ENCODE data around the gene RHBDF1. TPM values are rescaled to one million over a fixed set of nuclear protein-coding genes. Genes with fewer than 3 reads are reported as not detected.

The RHBDF1 gene
- total RNA-seq, 1 donor from 2014 or later = 46.5 TPM

DNA sequence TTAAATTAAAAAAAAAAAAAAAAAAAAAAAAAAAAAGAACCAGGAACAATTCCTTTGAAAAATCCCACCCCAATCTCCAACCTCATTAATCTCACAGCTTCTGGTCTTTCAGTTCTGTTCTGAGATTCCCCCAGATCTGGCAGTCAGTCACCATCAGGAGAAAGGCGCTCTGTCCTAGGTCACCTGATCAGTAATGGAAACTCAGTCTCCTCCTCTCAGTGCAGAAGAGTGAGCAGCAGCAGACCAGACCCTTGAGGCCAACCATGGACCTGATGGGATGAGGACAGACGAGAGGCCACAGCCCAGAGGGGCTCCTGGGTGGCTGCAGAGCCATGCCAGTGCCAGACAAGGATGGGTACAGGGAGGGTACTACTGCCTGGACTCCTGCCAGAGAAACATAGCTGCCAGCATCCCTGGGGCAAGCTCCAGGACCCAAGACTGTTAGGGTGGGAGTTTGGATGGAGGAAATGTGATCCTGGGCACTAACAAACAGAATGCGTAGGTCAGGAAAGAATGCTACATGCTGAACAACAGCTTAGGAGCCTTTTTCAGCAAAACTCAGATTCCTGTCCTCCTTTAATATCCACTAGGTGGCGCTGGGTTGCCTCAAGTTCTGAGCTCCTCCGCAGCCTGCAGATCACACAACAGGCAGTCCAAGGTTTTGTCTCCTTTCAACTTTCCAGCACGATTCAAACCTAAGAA, 34.3 kb upstream of the RHBDF1 start:
- TF ChIP-seq, protein P1, sequence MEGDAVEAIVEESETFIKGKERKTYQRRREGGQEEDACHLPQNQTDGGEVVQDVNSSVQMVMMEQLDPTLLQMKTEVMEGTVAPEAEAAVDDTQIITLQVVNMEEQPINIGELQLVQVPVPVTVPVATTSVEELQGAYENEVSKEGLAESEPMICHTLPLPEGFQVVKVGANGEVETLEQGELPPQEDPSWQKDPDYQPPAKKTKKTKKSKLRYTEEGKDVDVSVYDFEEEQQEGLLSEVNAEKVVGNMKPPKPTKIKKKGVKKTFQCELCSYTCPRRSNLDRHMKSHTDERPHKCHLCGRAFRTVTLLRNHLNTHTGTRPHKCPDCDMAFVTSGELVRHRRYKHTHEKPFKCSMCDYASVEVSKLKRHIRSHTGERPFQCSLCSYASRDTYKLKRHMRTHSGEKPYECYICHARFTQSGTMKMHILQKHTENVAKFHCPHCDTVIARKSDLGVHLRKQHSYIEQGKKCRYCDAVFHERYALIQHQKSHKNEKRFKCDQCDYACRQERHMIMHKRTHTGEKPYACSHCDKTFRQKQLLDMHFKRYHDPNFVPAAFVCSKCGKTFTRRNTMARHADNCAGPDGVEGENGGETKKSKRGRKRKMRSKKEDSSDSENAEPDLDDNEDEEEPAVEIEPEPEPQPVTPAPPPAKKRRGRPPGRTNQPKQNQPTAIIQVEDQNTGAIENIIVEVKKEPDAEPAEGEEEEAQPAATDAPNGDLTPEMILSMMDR (conservative IDR thresholded peaks at IDR 0.05) = peak; percentile 87
- Mint-ChIP-seq H3K36me3 (ENCODE audit: low read depth) (no peaks in the 10 kb centered on the region), H3K4me1 (peaks cover 27% of the 10 kb centered on the region), H3K9me3 (no peaks in the 10 kb centered on the region), H3K27ac (ENCODE audit: unreplicated experiment) (no peak overlapping the region), H3K27me3 (ENCODE audit: low read depth) (no peaks in the 10 kb centered on the region), H3K4me3 (no peak overlapping the region)
- DNase-seq (ENCODE audit: low read depth, low spot score) = peak; percentile 42

DNA sequence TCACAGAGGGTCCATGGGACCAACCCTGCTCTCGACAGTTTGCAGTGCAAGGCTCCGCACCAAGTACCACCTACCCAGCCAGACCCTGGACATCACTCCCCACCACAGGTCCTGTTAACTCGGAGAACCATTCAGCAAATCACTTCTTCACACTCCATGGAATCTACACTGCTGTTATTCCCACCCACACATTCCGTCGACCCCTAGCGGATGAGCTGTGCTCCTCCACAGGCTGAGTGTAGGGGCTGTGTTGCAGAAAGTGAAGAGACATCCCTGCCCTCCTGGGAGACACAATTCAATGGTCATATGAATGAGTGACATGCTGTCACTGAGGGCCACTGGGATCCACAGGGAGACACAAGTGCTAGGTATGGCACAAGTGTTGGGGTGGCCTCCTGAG, 33.1 kb upstream of the RHBDF1 start:
- Mint-ChIP-seq H3K27me3 (ENCODE audit: low read depth) (no peaks in the 10 kb centered on the region), H3K27ac (ENCODE audit: unreplicated experiment) (no peak overlapping the region), H3K4me1 (peaks cover 33% of the 10 kb centered on the region), H3K36me3 (ENCODE audit: low read depth) (no peaks in the 10 kb centered on the region), H3K4me3 (no peak overlapping the region), H3K9me3 (no peaks in the 10 kb centered on the region)
- TF ChIP-seq, protein P1 (conservative IDR thresholded peaks at IDR 0.05) = no peak
- DNase-seq (ENCODE audit: low read depth, low spot score) = no peak

DNA sequence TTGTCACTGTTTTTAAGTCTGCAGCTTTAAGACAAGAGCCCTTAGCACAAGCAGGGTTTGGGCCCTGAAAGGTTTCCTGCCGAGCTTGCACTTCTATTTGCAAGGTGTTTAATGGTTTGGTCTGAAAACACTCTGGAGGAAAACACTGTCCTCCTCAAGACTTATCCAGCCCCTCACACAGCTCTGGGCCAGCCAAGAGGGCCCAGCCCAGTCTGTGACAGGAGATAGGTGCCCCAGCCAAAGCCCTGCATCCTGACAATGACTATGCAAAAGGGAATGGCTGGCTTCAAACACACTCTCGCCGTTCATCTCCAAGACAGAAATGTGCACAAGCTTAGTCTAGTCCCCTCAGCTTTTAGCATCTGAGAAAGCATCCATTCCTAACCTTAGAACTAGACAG, 32.5 kb upstream of the RHBDF1 start:
- no peaks in the 10 kb centered on the region for H3K9me3 Mint-ChIP-seq
- H3K27ac Mint-ChIP-seq (ENCODE audit: unreplicated experiment) = no peak overlapping the region
- peaks cover 33% of the 10 kb centered on the region for H3K4me1 Mint-ChIP-seq
- no peaks in the 10 kb centered on the region for H3K36me3 Mint-ChIP-seq (ENCODE audit: low read depth)
- TF ChIP-seq, protein P1 (conservative IDR thresholded peaks at IDR 0.05) = no peak
- H3K4me3 Mint-ChIP-seq = no peak overlapping the region
- no peak for DNase-seq (ENCODE audit: low read depth, low spot score)
- no peaks in the 10 kb centered on the region for H3K27me3 Mint-ChIP-seq (ENCODE audit: low read depth)

DNA sequence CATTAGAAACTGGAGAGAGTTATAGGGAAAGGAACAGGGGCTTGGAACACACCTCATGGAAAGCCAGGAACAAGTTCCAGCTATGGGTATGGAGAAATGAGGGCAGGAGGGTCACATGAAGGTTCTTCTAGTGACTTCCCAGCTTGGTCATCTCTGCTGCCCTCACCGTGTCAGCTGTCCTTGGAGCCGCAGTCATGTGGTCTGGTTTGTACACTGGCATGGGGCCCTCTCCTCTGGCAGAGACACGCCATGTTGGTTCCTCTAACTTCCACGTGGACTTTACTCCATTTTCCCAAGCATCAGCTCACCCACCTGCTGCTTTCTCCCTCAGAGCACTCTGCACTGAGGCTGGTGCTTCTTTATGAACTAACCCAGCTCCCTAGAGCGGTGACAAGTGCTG, 31.9 kb upstream of the RHBDF1 start:
- Mint-ChIP-seq H3K9me3 (no peaks in the 10 kb centered on the region), H3K4me3 (no peak overlapping the region), H3K4me1 (peaks cover 33% of the 10 kb centered on the region), H3K36me3 (ENCODE audit: low read depth) (no peaks in the 10 kb centered on the region), H3K27me3 (ENCODE audit: low read depth) (no peaks in the 10 kb centered on the region), H3K27ac (ENCODE audit: unreplicated experiment) (no peak overlapping the region)
- no peak for DNase-seq (ENCODE audit: low read depth, low spot score)
- TF ChIP-seq, protein P1 (conservative IDR thresholded peaks at IDR 0.05) = no peak

DNA sequence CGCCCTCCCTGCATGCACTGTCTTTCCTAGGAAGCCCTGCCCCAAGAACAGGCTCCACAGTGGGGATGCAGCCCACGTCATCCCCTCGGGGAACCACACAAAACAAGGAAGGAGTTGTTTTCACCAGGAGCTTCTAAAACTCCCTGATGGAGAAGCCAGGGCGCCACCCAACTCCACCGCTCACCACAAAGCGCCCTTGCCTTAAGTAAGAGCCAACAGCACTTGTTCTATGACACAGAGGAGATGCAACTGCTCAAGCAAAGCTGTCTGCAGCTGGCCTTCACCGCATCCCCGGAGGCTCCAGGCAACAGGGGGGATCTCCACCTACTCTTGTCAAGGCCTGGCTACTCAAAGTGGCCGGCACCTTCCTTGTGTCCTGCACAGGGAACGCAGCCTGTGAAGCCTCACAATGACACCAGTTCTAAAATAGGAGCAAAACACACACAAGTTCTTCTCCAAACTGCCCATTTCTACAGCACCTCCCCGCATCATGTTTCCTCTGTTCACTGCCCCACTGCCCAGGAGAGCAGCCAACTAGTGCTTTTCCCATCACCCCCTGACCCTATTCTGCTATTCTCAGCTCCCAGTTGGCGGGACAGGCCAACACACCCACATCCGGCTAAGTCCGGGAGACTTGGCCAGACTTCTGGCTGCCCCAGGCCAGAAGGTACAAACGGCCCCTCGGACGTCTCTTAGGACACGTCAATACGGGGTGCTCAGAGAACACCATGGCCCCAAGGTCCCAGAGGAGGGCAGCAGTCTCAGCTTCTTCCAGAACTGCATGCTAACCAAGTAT, 29.8 kb upstream of the RHBDF1 start:
- Mint-ChIP-seq H3K27ac (ENCODE audit: unreplicated experiment) (peak overlapping the region; percentile 72), H3K36me3 (ENCODE audit: low read depth) (no peaks in the 10 kb centered on the region), H3K4me3 (peak overlapping the region; percentile 2), H3K4me1 (peaks cover 26% of the 10 kb centered on the region), H3K27me3 (ENCODE audit: low read depth) (no peaks in the 10 kb centered on the region), H3K9me3 (no peaks in the 10 kb centered on the region)
- TF ChIP-seq, protein P1 (conservative IDR thresholded peaks at IDR 0.05) = no peak
- no peak for DNase-seq (ENCODE audit: low read depth, low spot score)
